GM12878 (cell line): ENCODE results near the gene CDKN1C.

Source experiments
- BCL3 ChIP-seq: IDR thresholded peaks from 2 replicates; pipeline ENCODE4 v1.6.1; 2011; ENCODE audit warnings: borderline replicate concordance, low read depth, mild to moderate bottlenecking, moderate library complexity, low read length; ENCODE audit not compliant: insufficient read depth, poor library complexity, severe bottlenecking
- CEBPB ChIP-seq, 2 experiments: fragments of 150-350 bp in 1 of 2; IDR thresholded peaks; 2 replicates each; pipeline ENCODE4 v1.6.1; 2012 to 2014; ENCODE audit warnings: low read depth in 2 of 2, low read length in 2 of 2, borderline replicate concordance in 1 of 2, inconsistent platforms in 1 of 2
- CHD4 ChIP-seq: fragments of 200-600 bp; sonication (generic); IDR thresholded peaks from 2 replicates; pipeline ENCODE4 v1.6.1; 2016; ENCODE audit warnings: mild to moderate bottlenecking
- CTCF ChIP-seq, 3 experiments: IDR thresholded peaks in 2 of 3; conservative IDR thresholded peaks in 1 of 3; 2 replicates each; pipeline ENCODE4 v1.5.1; 2011; ENCODE audit warnings: low read depth in 3 of 3, low read length in 3 of 3, mild to moderate bottlenecking in 3 of 3, control low read depth in 2 of 3, moderate library complexity in 2 of 3, inconsistent platforms in 1 of 3, mixed read lengths in 1 of 3; ENCODE audit not compliant: control insufficient read depth in 2 of 3, insufficient read depth in 1 of 3; ENCODE audit errors: extremely low read depth in 1 of 3
- E2F8 ChIP-seq: fragments of 450-650 bp; IDR thresholded peaks from 2 replicates; pipeline ENCODE4 v1.6.1; 2018; ENCODE audit warnings: mild to moderate bottlenecking, low read depth, moderate library complexity; ENCODE audit not compliant: partially characterized antibody
- EGR1 ChIP-seq, 2 experiments: IDR thresholded peaks; 1 replicate in 1 of 2; 2 replicates in 1 of 2; pipeline ENCODE4 v1.6.1; 2011 to 2012; ENCODE audit warnings: low read depth in 2 of 2, low read length in 2 of 2, borderline replicate concordance in 1 of 2, mild to moderate bottlenecking in 1 of 2, moderate library complexity in 1 of 2
- GABPA ChIP-seq: IDR thresholded peaks from 2 replicates; pipeline ENCODE4 v1.6.1; 2014; ENCODE audit warnings: antibody characterized with exemption, low read depth, mild to moderate bottlenecking, inconsistent platforms
- NBN ChIP-seq: fragments of 450-650 bp; IDR thresholded peaks from 2 replicates; pipeline ENCODE4 v1.6.1; 2016
- NR2C2 ChIP-seq: IDR thresholded peaks from 2 replicates; pipeline ENCODE4 v1.6.1; 2011; ENCODE audit warnings: borderline replicate concordance, low read depth; ENCODE audit not compliant: control insufficient read depth, insufficient read length
- REST ChIP-seq: IDR thresholded peaks from 2 replicates; pipeline ENCODE4 v1.6.1; 2012; ENCODE audit warnings: mild to moderate bottlenecking, low read depth, low read length
- SRF ChIP-seq, 2 experiments: IDR thresholded peaks; 2 replicates each; pipeline ENCODE4 v1.6.1; 2011; ENCODE audit warnings: low read depth in 2 of 2, low read length in 2 of 2, mild to moderate bottlenecking in 1 of 2, moderate library complexity in 1 of 2
- TAF1 ChIP-seq: IDR thresholded peaks from 2 replicates; pipeline ENCODE4 v1.6.1; 2011; ENCODE audit warnings: mild to moderate bottlenecking, low read depth, low read length, borderline replicate concordance
- TARDBP ChIP-seq: IDR thresholded peaks from 2 replicates; pipeline ENCODE4 v1.6.1; 2016; ENCODE audit warnings: borderline replicate concordance

GRCh38 chr11:2929531-2929949 is 44.0 kb upstream of the CDKN1C start:
- no peak for TF ChIP-seq EGR1 (IDR thresholded peaks at IDR 0.05; ENCODE audit: borderline replicate concordance in 1 of 2, low read depth in 2 of 2, low read length in 2 of 2)
- no peak for TF ChIP-seq CHD4
- no peak for TF ChIP-seq NR2C2
- TF ChIP-seq BCL3 = no peak
- no peak for TF ChIP-seq CTCF (IDR thresholded peaks at IDR 0.05 in 2 of 3, conservative IDR thresholded peaks at IDR 0.05 in 1 of 3; ENCODE audit: control insufficient read depth in 2 of 3, extremely low read depth in 1 of 3, insufficient read depth in 1 of 3, low read depth in 3 of 3, low read length in 3 of 3)
- TF ChIP-seq CEBPB (IDR thresholded peaks at IDR 0.05; ENCODE audit: borderline replicate concordance in 1 of 2, low read depth in 2 of 2, low read length in 2 of 2) = no peak
- no peak for TF ChIP-seq NBN
- TF ChIP-seq REST = no peak
- no peak for TF ChIP-seq GABPA
- no peak for TF ChIP-seq SRF (IDR thresholded peaks at IDR 0.05; ENCODE audit: low read depth in 2 of 2, low read length in 2 of 2)
- no peak for TF ChIP-seq TARDBP
- no peak for TF ChIP-seq TAF1
- TF ChIP-seq E2F8 = no peak
